GM13976 (cell line): ENCODE results near the gene DNAJB6.

ENCODE experiments used
- DNase-seq: peaks from one replicate; pipeline ENCODE4 v3.0.0; 2012; ENCODE audit warnings: low spot score
- CTCF ChIP-seq: IDR thresholded peaks from 2 replicates; pipeline ENCODE4 v1.5.1; 2012; ENCODE audit warnings: borderline replicate concordance, mild to moderate bottlenecking; ENCODE audit not compliant: insufficient read depth; ENCODE audit errors: extremely low read depth, missing control alignments, control extremely low read depth
- in situ Hi-C: fragments of 300-500 bp; cut with MboI; formaldehyde crosslinking; loops from one replicate; pipeline ENCODE4 v1.12.0; 2022; ENCODE audit warnings: low sequenced_read_pairs, mixed read lengths, inconsistent platforms; ENCODE audit not compliant: unreplicated experiment

The DNAJB6 gene

GRCh38 chr7:157336383-157337315, at the start of gene DNAJB6:
DNAJB6 (plus strand) TSS chr7:157337004; CDS start chr7:157358573, 21,569 bp downstream.
- no peak for TF ChIP-seq CTCF
- peak; percentile 97 for DNase-seq
- in situ Hi-C loops, result no loop called here

- in situ Hi-C loops, result no loop called here
- no peak for DNase-seq
- TF ChIP-seq CTCF, result no peak
Measured at GRCh38 chr7:157291404-157292080, 45.3 kb upstream of the DNAJB6 start.

- TF ChIP-seq CTCF, result no peak
- in situ Hi-C loops, result no loop called here
- DNase-seq, result no peak
Measured at GRCh38 chr7:157292258-157292657, 44.5 kb upstream of the DNAJB6 start.

GRCh38 chr7:157292770-157293412, 43.9 kb upstream of the DNAJB6 start:
- in situ Hi-C loops, result no loop called here
- DNase-seq, result no peak
- no peak for TF ChIP-seq CTCF

GRCh38 chr7:157293413-157293788, 43.4 kb upstream of the DNAJB6 start:
- DNase-seq, result no peak
- no peak for TF ChIP-seq CTCF
- in situ Hi-C loops, result no loop called here

GRCh38 chr7:157294773-157295172, 42.0 kb upstream of the DNAJB6 start:
- no peak for DNase-seq
- no peak for TF ChIP-seq CTCF
- in situ Hi-C loops, result no loop called here
